ENCODE measurements around the gene ZNF417. TPM values are rescaled to one million over a fixed set of nuclear protein-coding genes. Genes with fewer than 3 reads are reported as not detected.
"Not testable (repeated sequence)": the region's sequence is repeated elsewhere in the genome, so short reads cannot be mapped to it uniquely, and the experiment has no call there.

The ZNF417 gene
- total RNA-seq (2014; rRNA removed; shearing (Covaris generic); ENCODE audit: low replicate concordance), result 7.5 and 13.2 TPM in 2 replicates

GRCh38 chr19:57916168-57916995 is at the start of gene ZNF417:
Gene ZNF417, minus strand, starts transcription at chr19:57916592. Its CDS starts 181 bp downstream, at chr19:57916411.
- DNase-seq (ENCODE audit: low read depth), result peak; percentile 96
- in situ Hi-C loops (cut with HindIII; ENCODE audit: low pct_unique_long_range_greater_than_20kb, low sequenced_read_pairs), result not testable (repeated sequence)

GRCh38 chr19:57964761-57965160 is 48.4 kb upstream of the ZNF417 start:
- in situ Hi-C loops (cut with HindIII; ENCODE audit: low pct_unique_long_range_greater_than_20kb, low sequenced_read_pairs), result no loop called here
- DNase-seq (ENCODE audit: low read depth), result no peak

GRCh38 chr19:57961785-57962184 is 45.4 kb upstream of the ZNF417 start:
- DNase-seq (ENCODE audit: low read depth), result no peak
- in situ Hi-C loops (cut with HindIII; ENCODE audit: low pct_unique_long_range_greater_than_20kb, low sequenced_read_pairs), result no loop called here

- DNase-seq (ENCODE audit: low read depth), result no peak
- in situ Hi-C loops (cut with HindIII; ENCODE audit: low pct_unique_long_range_greater_than_20kb, low sequenced_read_pairs), result no loop called here
Observed at GRCh38 chr19:57954996-57955395, 38.6 kb upstream of the ZNF417 start.

GRCh38 chr19:57949702-57950101 is 33.3 kb upstream of the ZNF417 start:
- in situ Hi-C loops (cut with HindIII; ENCODE audit: low pct_unique_long_range_greater_than_20kb, low sequenced_read_pairs), result no loop called here
- no peak for DNase-seq (ENCODE audit: low read depth)

GRCh38 chr19:57949296-57949695 is 32.9 kb upstream of the ZNF417 start:
- no peak for DNase-seq (ENCODE audit: low read depth)
- in situ Hi-C loops (cut with HindIII; ENCODE audit: low pct_unique_long_range_greater_than_20kb, low sequenced_read_pairs), result no loop called here

- in situ Hi-C loops (cut with HindIII; ENCODE audit: low pct_unique_long_range_greater_than_20kb, low sequenced_read_pairs), result no loop called here
Observed at GRCh38 chr19:57947419-57948134, 31.2 kb upstream of the ZNF417 start, which contains the start of gene ZNF256. Gene ZNF256, minus strand, starts transcription at chr19:57947706. Its CDS starts 232 bp downstream, at chr19:57947474.

GRCh38 chr19:57947088-57947418 is 30.7 kb upstream of the ZNF417 start:
- in situ Hi-C loops (cut with HindIII; ENCODE audit: low pct_unique_long_range_greater_than_20kb, low sequenced_read_pairs), result no loop called here
- no peak for DNase-seq (ENCODE audit: low read depth)

More at GRCh38 chr19:57947419-57948134, 31.2 kb upstream of the ZNF417 start, which contains the start of gene ZNF256:
- peak; percentile 97 for DNase-seq (ENCODE audit: low read depth)

GRCh38 chr19:57946316-57946715 is 29.9 kb upstream of the ZNF417 start:
- no peak for DNase-seq (ENCODE audit: low read depth)
- in situ Hi-C loops (cut with HindIII; ENCODE audit: low pct_unique_long_range_greater_than_20kb, low sequenced_read_pairs), result no loop called here

- no peak for DNase-seq (ENCODE audit: low read depth)
- in situ Hi-C loops (cut with HindIII; ENCODE audit: low pct_unique_long_range_greater_than_20kb, low sequenced_read_pairs), result no loop called here
Observed at GRCh38 chr19:57941593-57941992, 25.2 kb upstream of the ZNF417 start.

GRCh38 chr19:57935731-57936130 is 19.3 kb upstream of the ZNF417 start:
- in situ Hi-C loops (cut with HindIII; ENCODE audit: low pct_unique_long_range_greater_than_20kb, low sequenced_read_pairs), result no loop called here
- no peak for DNase-seq (ENCODE audit: low read depth)

GRCh38 chr19:57934820-57935665 is 18.7 kb upstream of the ZNF417 start, which contains the start of gene ZNF418:
Gene ZNF418, minus strand, starts transcription at chr19:57935402. Its CDS starts 1,580 bp downstream, at chr19:57933822.
- no peak for DNase-seq (ENCODE audit: low read depth)
- in situ Hi-C loops (cut with HindIII; ENCODE audit: low pct_unique_long_range_greater_than_20kb, low sequenced_read_pairs), result no loop called here

- DNase-seq (ENCODE audit: low read depth), result no peak
- in situ Hi-C loops (cut with HindIII; ENCODE audit: low pct_unique_long_range_greater_than_20kb, low sequenced_read_pairs), result no loop called here
Observed at GRCh38 chr19:57927587-57927986, 11.2 kb upstream of the ZNF417 start.

- no peak for DNase-seq (ENCODE audit: low read depth)
- in situ Hi-C loops (cut with HindIII; ENCODE audit: low pct_unique_long_range_greater_than_20kb, low sequenced_read_pairs), result no loop called here
Observed at GRCh38 chr19:57914531-57914930, 1.9 kb downstream of the ZNF417 start.

GRCh38 chr19:57907394-57907793 is 9.0 kb downstream of the ZNF417 start:
- no peak for DNase-seq (ENCODE audit: low read depth)
- in situ Hi-C loops (cut with HindIII; ENCODE audit: low pct_unique_long_range_greater_than_20kb, low sequenced_read_pairs), result no loop called here

GRCh38 chr19:57905258-57905657 is 11.1 kb downstream of the ZNF417 start:
- no peak for DNase-seq (ENCODE audit: low read depth)
- in situ Hi-C loops (cut with HindIII; ENCODE audit: low pct_unique_long_range_greater_than_20kb, low sequenced_read_pairs), result no loop called here

GRCh38 chr19:57903618-57904184 is 12.7 kb downstream of the ZNF417 start:
- in situ Hi-C loops (cut with HindIII; ENCODE audit: low pct_unique_long_range_greater_than_20kb, low sequenced_read_pairs), result no loop called here
- DNase-seq (ENCODE audit: low read depth), result no peak

GRCh38 chr19:57900311-57900710 is 16.1 kb downstream of the ZNF417 start:
- DNase-seq (ENCODE audit: low read depth), result no peak
- in situ Hi-C loops (cut with HindIII; ENCODE audit: low pct_unique_long_range_greater_than_20kb, low sequenced_read_pairs), result no loop called here

Measured in Caki2 (cell line).